GM21529 (cell line): ENCODE results near the gene EDIL3.

Experiments
- ATAC-seq: cut with Tn5 transposase; IDR thresholded peaks from one replicate; pipeline ENCODE4 v1.9.1; 2021; ENCODE audit not compliant: unreplicated experiment

Gene EDIL3

GRCh38 chr5:83919071-83920041, 465.3 kb downstream of the EDIL3 start:
- ATAC-seq: peak; percentile 73

- no peak for ATAC-seq
Measured at GRCh38 chr5:83917261-83917908, 467.3 kb downstream of the EDIL3 start.

- no peak for ATAC-seq
Measured at GRCh38 chr5:83914662-83915418, 469.8 kb downstream of the EDIL3 start.

- no peak for ATAC-seq
Measured at GRCh38 chr5:83914199-83914598, 470.5 kb downstream of the EDIL3 start.

DNA sequence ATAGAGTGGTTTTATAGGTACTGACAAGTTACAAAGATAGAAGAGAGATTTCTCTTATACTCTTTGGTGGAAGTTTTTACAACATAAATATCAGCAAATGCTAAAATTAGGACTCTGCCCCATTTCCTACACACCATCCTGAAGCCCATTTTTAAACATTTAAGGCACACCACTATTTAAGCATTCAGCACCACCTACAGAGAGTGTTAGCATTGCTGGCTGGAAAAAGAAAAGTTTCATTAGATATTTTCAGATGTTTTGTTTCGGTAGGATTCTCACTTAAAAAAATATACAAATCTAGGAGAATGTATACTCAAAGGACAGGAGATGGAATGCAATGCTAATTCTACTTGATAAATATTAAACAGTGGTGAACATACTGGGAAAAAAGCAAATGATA, 471.1 kb downstream of the EDIL3 start:
- ATAC-seq: no peak

- ATAC-seq: no peak
Measured at GRCh38 chr5:83911367-83911919, 473.2 kb downstream of the EDIL3 start.

- no peak for ATAC-seq
Measured at GRCh38 chr5:83900306-83900705, 484.4 kb downstream of the EDIL3 start.

- no peak for ATAC-seq
Measured at GRCh38 chr5:83899326-83899970, 485.2 kb downstream of the EDIL3 start.

DNA sequence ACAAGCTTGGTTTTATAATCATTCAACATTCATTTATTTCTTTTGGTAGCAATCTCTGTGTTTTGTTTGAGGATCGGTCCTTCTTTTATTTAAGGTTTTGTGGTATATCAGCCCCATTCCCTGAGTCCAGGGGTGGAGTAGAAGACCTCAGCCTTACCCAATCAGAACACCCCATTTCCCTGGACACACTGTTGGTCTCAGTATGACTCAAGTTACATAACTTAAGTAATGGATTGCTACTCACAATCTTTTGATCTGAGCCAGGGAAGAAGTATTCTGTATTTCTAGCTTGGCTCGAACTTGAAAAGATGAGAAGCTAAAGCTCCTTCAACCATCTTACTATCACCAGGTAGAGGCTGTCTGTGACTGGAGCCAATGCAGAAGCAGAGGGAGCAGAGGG, 488.8 kb downstream of the EDIL3 start:
- no peak for ATAC-seq

- no peak for ATAC-seq
Measured at GRCh38 chr5:83891261-83891660, 493.4 kb downstream of the EDIL3 start.
